GM21390 (cell line): ENCODE results near the gene GM2A.

ENCODE experiments used
- ATAC-seq: cut with Tn5 transposase; IDR thresholded peaks from one replicate; pipeline ENCODE4 v1.9.1; 2021; ENCODE audit not compliant: unreplicated experiment

Gene GM2A

GRCh38 chr5:151252762-151253604 lies at the start of gene GM2A:
TSS of gene GM2A (plus strand) at chr5:151253185. CDS start at chr5:151253217, 32 bp downstream.
- peak; percentile 79 for ATAC-seq

- ATAC-seq, result no peak
Observed at GRCh38 chr5:151204051-151204450, 48.9 kb upstream of the GM2A start.

GRCh38 chr5:151205411-151205810 lies 47.6 kb upstream of the GM2A start:
- ATAC-seq, result no peak

DNA sequence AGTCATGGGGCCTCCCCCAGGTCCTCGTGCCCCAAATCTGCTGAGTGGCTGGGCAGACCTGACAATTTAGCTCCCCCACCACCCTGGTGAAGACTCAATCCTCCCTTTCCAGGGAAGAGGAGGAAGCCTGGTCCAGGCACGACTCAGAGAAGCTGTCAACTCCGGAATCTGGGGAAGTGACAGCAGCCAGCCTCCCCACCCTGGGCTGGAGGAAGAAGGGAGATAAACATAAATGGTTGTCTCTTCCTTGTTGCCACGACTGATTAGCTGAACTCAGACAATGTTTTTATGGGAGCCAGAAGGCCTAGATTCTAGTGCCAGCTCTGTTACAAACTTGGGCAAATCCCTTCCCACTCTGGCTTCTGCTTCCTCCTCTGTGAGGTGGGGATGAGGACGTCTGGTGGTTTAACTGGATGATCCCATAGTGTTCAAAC lies 44.5 kb upstream of the GM2A start:
- ATAC-seq, result no peak

- no peak for ATAC-seq
Observed at GRCh38 chr5:151212406-151212798, 40.6 kb upstream of the GM2A start.

DNA sequence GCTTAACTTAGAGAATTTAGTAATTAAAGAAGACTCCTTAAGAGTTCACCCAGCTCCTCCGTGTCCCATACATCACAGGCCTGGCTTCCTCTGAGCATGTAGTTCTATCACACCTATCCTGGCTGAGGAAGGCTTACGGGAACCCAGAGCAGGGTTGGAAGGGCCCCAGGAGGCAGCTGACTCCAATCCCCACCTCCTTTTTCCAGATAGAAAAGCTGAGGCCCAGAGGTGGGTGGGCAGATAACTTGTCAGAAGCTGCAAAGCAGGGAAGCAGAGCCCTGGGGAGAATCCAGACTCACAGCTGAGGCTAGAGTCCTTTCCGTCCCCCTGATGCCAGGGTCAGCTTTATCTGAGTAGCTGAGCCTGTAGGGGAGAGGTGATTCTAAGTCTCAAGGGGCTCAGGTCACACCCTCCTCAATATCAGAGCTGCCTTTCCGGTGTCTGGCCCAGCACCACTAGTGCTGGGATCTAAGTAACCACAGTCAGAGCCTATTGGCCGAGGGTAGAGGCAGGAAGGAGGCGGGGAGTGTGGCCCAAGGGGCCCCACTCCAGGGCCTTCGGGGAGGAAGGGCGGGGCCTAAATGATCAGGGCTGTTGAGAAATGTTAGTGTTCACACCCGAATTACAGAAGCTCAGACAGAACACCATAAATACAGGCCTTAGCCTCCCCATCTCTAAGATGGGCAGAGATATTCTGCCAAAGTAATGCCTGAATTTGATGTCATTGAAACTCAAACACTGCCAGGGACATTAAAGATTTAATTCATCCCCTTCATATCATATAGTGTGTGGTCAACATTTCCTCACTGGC lies 39.0 kb upstream of the GM2A start:
- peak; percentile 83 for ATAC-seq

DNA sequence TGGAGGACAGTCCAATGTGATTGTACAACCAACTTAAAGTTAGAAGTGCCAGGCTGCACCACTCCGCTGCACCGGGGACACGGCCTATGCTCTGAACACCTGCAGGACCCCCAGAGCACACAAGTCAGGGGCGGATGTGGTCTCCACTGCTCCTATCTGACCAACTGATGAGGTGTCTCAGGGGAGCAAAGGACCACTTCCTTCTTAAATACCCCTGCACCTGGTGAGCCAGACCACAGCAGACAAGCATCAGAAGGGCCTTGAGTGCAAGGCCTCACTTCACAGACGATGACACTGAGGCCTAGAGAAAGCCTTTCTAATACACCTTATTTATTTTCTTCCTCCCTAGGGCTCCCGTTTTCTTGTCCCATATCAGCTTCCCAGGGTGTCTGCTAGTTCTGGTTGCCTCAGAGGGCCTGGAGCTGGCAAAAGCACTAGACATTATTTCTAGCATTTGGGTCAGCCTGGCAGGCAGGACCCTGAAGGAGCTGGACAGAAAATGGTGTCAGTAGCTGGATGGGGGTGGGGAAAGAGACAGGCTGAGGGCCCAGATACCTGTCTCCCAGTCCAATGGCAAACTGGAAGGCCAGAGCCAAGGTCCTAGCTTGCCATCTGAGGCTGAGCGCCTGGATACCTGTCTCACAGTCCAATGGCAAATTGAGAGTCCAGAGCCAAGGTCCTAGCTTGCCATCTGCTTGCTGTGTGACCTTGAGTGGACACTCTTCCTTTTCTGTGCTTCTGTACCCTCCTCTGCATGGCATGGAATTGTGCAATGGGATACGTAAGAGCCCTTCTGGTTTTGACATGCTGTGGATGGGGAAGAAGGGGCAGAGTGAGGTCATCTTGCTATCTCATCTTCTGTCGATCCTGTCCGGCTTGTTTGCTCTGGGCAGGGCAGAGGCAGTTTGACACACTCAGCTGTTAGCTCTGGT lies 38.1 kb upstream of the GM2A start:
- ATAC-seq, result peak; percentile 56

- ATAC-seq, result no peak
Observed at GRCh38 chr5:151215546-151215880, 37.5 kb upstream of the GM2A start.

DNA sequence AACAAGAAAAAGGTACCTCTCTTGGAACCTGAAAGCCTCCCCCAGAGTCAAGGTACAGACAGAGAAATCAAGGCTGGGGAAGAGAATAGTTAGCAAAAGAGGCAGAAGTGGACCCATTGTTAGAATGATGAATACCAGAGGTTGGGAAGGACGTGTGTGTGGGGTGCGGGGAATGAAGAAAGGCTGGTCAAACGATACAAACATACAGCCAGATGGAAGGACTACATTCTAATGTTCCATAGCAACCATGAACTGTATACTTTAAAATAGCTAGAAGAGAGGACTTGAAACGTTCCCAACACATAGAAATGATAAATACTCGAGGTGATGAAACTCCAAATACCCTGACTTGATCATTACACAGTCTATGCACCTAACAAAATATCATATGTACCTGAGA lies 36.2 kb upstream of the GM2A start:
- no peak for ATAC-seq

DNA sequence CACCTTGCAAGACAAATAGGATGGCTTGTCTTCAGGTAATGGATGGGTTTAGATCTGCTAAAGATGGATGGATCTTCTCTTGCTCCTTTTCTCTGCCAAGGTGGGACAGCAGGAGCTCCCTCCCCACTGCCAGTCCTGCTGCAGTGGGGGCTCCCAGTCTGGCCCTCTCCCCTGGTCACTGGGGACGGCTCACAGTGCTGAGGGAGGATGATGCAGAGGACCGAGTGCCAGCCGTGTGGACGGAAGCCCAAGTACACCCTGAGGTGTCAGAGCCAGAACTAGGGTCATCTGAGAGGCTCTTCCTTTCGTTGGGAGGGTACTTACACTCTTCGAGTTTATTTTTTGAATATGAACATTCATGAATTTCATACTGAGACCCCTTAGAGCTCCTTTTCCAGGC lies 34.8 kb upstream of the GM2A start:
- no peak for ATAC-seq

GRCh38 chr5:151219138-151219537 lies 33.8 kb upstream of the GM2A start:
- no peak for ATAC-seq

DNA sequence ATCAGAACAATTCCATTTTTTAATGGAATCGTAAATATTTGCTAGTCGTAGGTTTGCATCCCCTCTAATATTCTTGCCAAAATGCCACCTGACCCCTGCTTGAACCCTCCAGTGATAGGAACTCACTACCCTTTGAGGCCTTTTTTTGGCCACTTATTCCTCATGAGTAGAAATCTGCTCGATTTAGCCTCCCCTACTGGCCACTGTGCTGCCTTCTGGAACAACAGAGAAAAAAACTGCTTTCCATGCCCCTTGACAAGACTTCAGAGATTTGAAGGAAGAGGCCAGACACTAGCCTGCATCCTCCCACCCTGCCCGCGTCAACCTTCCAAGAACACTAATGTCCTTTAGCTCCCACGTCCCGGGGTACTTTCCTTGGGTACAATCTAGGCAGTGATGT lies 33.2 kb upstream of the GM2A start:
- no peak for ATAC-seq

DNA sequence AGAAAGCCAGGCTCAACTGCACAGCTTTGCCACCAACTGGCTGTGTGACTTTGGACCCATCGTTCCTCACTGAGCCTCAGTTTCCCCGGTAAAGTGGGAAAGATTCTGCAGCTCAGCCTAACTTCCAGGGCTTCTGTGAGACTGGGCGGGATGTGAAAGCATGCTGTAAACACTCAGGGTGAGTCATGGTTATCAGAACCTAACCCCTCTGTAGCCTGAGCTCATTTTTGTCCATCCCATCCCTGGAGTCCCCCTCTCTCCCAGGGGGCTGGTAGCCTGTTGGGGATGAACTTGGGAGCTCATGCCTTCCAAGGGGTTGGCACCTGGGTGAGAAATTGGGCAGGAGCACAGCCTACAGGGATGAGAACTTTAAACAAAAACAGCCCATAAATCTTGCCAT lies 31.4 kb upstream of the GM2A start:
- ATAC-seq, result no peak

- no peak for ATAC-seq
Observed at GRCh38 chr5:151222054-151222789, 30.8 kb upstream of the GM2A start.

DNA sequence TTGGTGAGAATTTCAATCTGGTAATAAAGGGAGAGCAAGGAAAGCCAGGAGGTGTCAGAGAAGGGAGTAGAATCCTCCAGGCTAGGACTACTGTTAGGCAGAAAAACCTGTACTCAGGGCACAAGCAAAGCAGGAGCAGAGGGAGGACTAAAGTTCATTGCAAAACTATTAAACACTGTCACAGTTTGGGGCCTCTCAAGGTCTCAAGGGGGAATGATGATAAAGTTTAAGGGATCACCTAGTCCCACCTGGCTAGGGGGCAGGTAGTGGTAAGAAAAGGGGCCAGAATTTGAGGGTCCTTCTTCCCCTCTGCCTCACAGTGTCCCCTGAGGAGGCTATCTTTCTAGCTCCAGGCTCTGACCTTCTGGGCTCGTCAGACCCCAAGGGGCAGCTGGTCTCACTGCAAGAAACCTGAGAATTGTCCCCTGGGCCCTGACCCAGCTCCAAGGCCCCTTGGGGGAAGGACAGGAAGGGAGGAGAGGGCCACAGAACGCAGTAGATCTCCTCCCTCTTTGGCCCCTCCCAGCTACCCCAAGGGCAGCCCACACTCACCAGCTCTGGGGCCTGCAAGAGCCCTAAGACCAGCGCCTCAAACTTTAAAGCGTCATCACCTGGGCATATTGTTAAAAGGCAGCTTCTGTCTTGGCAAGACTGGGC lies 30.1 kb upstream of the GM2A start:
- peak; percentile 69 for ATAC-seq

DNA sequence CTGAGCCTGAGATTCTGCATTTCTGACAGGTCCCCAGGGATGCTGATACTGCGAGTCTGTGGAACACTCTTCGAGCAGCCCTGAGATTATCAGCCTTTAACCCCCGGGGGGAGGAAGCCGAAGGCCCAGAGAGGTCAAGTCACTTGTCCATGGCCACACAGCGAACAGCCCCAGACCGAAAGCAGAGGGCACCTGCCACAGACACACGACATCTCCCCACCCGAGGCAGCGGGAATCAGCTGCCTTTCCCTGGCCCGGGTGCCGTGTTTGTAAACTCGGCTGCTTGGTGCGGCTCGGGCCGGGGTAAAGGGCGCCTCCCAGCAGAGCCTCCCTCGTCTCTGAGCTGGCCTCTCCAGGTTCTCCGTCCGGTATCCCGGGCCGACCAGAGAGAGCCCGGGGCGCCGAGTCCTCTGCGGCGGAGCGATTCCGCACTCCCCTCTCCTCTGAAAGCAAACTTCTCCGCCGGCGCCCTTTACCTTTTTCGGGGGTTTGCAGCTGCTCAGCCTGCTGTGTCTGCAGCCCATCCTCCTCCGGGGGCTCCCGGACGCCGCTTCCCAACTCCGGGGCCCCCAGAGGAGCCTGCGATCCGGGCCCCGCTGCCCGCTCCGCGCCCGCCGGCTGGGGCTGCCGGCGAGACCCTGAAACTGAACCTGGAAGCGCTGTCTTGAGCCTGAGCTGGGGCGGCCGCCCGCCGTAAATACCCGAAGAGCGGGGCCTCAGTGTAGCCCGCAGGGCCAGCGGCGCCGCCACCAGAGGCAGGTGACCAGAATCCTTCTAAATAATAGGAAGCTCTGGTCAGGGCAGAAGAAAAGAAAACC lies 29.3 kb upstream of the GM2A start, which contains the start of gene CCDC69:
Gene CCDC69 (minus strand): TSS at position 646 of the 818 bp plus-strand sequence. CDS start 122 bp downstream, at position 524.
- ATAC-seq, result peak; percentile 72

- peak; percentile 26 for ATAC-seq
Observed at GRCh38 chr5:151224372-151224771, 28.6 kb upstream of the GM2A start.

DNA sequence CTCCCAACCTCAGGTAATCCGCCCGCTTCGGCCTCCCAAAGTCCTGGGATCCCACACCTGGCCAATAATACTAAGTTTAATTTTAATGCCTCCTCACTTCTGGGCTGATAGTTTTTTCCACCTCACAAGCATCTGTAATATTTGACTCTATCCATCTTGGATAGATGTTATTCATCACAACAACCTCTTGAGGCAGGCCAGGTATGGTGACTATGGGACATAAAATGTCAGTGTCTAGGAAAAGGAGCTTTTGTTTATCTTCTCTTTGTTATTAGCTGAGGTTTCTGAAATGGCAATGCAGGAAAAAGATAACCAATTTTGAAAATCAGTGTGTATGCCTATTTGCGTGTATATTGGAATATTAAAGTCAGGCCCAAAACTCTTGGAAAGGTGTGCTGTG lies 27.9 kb upstream of the GM2A start:
- ATAC-seq, result no peak

- no peak for ATAC-seq
Observed at GRCh38 chr5:151225475-151225874, 27.5 kb upstream of the GM2A start.
